DND-41 (cell line): Measurements from ENCODE around the gene APOO.
"Not testable (repeated sequence)": the region's sequence is repeated elsewhere in the genome, so short reads cannot be mapped to it uniquely, and the experiment has no call there.

Source experiments
- EZH2 ChIP-seq: IDR thresholded peaks from 3 replicates; pipeline ENCODE4 v1.6.1; 2012; ENCODE audit warnings: borderline replicate concordance, low read depth, mild to moderate bottlenecking, moderate library complexity, low read length, inconsistent platforms; ENCODE audit not compliant: severe bottlenecking
- TF ChIP-seq, protein P1 (sequence below): IDR thresholded peaks from 2 replicates; pipeline ENCODE4 v1.5.1; 2012; ENCODE audit warnings: borderline replicate concordance, low read length, moderate library complexity, mild to moderate bottlenecking; ENCODE audit not compliant: poor library complexity, severe bottlenecking; ENCODE audit errors: extremely low read depth

DNA sequence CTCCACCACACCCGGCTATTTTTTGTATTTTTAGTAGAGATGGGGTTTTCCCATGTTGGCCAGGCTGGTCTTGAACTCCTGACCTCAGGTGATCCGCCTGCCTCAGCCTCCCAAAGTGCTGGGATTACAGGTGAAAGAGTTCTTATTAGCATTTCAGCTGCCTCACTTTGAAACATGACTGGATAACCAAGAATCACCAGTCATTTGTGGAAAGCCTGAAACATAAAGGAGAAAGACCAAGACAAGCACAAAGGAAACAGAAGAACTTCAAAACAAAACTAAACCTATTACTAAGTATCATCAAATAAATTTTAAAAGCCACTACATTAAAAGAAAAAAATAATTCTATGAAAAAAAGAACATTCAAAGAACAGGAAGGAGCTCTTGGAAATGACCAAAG, 45.8 kb downstream of the APOO start:
- TF ChIP-seq, protein P1, sequence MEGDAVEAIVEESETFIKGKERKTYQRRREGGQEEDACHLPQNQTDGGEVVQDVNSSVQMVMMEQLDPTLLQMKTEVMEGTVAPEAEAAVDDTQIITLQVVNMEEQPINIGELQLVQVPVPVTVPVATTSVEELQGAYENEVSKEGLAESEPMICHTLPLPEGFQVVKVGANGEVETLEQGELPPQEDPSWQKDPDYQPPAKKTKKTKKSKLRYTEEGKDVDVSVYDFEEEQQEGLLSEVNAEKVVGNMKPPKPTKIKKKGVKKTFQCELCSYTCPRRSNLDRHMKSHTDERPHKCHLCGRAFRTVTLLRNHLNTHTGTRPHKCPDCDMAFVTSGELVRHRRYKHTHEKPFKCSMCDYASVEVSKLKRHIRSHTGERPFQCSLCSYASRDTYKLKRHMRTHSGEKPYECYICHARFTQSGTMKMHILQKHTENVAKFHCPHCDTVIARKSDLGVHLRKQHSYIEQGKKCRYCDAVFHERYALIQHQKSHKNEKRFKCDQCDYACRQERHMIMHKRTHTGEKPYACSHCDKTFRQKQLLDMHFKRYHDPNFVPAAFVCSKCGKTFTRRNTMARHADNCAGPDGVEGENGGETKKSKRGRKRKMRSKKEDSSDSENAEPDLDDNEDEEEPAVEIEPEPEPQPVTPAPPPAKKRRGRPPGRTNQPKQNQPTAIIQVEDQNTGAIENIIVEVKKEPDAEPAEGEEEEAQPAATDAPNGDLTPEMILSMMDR: not testable (repeated sequence)
- not testable (repeated sequence) for TF ChIP-seq EZH2
